GM18951 (cell line): ENCODE data around the gene SDHD.
"Not testable (repeated sequence)": the region's sequence is repeated elsewhere in the genome, so short reads cannot be mapped to it uniquely, and the experiment has no call there.

Experiments used
- POLR2A ChIP-seq: IDR thresholded peaks from 4 replicates; pipeline ENCODE4 v1.6.1; 2011; ENCODE audit warnings: mild to moderate bottlenecking; ENCODE audit not compliant: insufficient read length, insufficient read depth; ENCODE audit errors: extremely low read depth
- in situ Hi-C: fragments of 300-500 bp; cut with MboI; formaldehyde crosslinking; loops from one replicate; pipeline ENCODE4 v1.12.0; 2022; ENCODE audit warnings: low sequenced_read_pairs, mixed read lengths, inconsistent platforms; ENCODE audit not compliant: unreplicated experiment

SDHD gene

GRCh38 chr11:112086422-112087191 lies at the start of gene SDHD, which contains the start of gene TIMM8B:
SDHD (plus strand) TSS chr11:112086873; CDS start chr11:112086908, 35 bp downstream.
TIMM8B (minus strand) TSS chr11:112086756; CDS start chr11:112086723, 33 bp downstream.
- peak; percentile 90 for TF ChIP-seq POLR2A
- in situ Hi-C loops: no loop called here

GRCh38 chr11:112037527-112037926 lies 49.1 kb upstream of the SDHD start:
- no peak for TF ChIP-seq POLR2A
- in situ Hi-C loops: no loop called here

GRCh38 chr11:112042161-112042960 lies 44.3 kb upstream of the SDHD start:
- in situ Hi-C loops: no loop called here
- TF ChIP-seq POLR2A: no peak

GRCh38 chr11:112042961-112043304 lies 43.7 kb upstream of the SDHD start:
- no peak for TF ChIP-seq POLR2A
- in situ Hi-C loops: no loop called here

- TF ChIP-seq POLR2A: no peak
- in situ Hi-C loops: no loop called here
Observed at GRCh38 chr11:112044961-112045360, 41.7 kb upstream of the SDHD start.

- in situ Hi-C loops: not testable (repeated sequence)
Observed at GRCh38 chr11:112046647-112047046, 40.0 kb upstream of the SDHD start.

GRCh38 chr11:112048256-112048655 lies 38.4 kb upstream of the SDHD start:
- in situ Hi-C loops: not testable (repeated sequence)

GRCh38 chr11:112049777-112050176 lies 36.9 kb upstream of the SDHD start:
- TF ChIP-seq POLR2A: no peak
- in situ Hi-C loops: no loop called here

GRCh38 chr11:112050721-112051120 lies 36.0 kb upstream of the SDHD start:
- in situ Hi-C loops: no loop called here
- no peak for TF ChIP-seq POLR2A

GRCh38 chr11:112051768-112052167 lies 34.9 kb upstream of the SDHD start:
- no peak for TF ChIP-seq POLR2A
- in situ Hi-C loops: no loop called here

- no peak for TF ChIP-seq POLR2A
Observed at GRCh38 chr11:112057170-112057569, 29.5 kb upstream of the SDHD start.

GRCh38 chr11:112058103-112058502 lies 28.6 kb upstream of the SDHD start:
- no peak for TF ChIP-seq POLR2A
- in situ Hi-C loops: no loop called here

More at GRCh38 chr11:112057170-112057569, 29.5 kb upstream of the SDHD start:
- in situ Hi-C loops: no loop called here

GRCh38 chr11:112062923-112063322 lies 23.8 kb upstream of the SDHD start:
- in situ Hi-C loops: no loop called here
- TF ChIP-seq POLR2A: no peak
